Glomerular visceral epithelial cell (primary cell): ENCODE data around the gene MRGPRX3.
"Not testable (repeated sequence)": the region's sequence is repeated elsewhere in the genome, so short reads cannot be mapped to it uniquely, and the experiment has no call there.

Experiments used
- DNase-seq: peaks from one replicate; pipeline ENCODE4 v3.0.0-alpha.2; 2016; ENCODE audit errors: extremely low spot score

MRGPRX3 gene

GRCh38 chr11:18132341-18132740 is at the start of gene MRGPRX3:
TSS of gene MRGPRX3 (plus strand) at chr11:18132571. CDS start at chr11:18137203, 4,632 bp downstream.
- no peak for DNase-seq

GRCh38 chr11:18088366-18088765 is 44.0 kb upstream of the MRGPRX3 start:
- DNase-seq, result no peak

GRCh38 chr11:18088966-18089365 is 43.4 kb upstream of the MRGPRX3 start:
- DNase-seq, result no peak

GRCh38 chr11:18091731-18092130 is 40.6 kb upstream of the MRGPRX3 start:
- no peak for DNase-seq

- DNase-seq, result no peak
Measured at GRCh38 chr11:18093959-18094358, 38.4 kb upstream of the MRGPRX3 start.

GRCh38 chr11:18100926-18101656 is 31.3 kb upstream of the MRGPRX3 start:
- no peak for DNase-seq

- no peak for DNase-seq
Measured at GRCh38 chr11:18105086-18105801, 27.1 kb upstream of the MRGPRX3 start.

- DNase-seq, result peak; percentile 85
Measured at GRCh38 chr11:18105802-18106574, 26.4 kb upstream of the MRGPRX3 start, which contains the start of gene SAAL1. TSS of gene SAAL1 (minus strand) at chr11:18106082. CDS start at chr11:18106041, 41 bp downstream.

- DNase-seq, result no peak
Measured at GRCh38 chr11:18106688-18107087, 25.7 kb upstream of the MRGPRX3 start.

- no peak for DNase-seq
Measured at GRCh38 chr11:18108254-18108653, 24.1 kb upstream of the MRGPRX3 start.

GRCh38 chr11:18111005-18111404 is 21.4 kb upstream of the MRGPRX3 start:
- DNase-seq, result no peak

GRCh38 chr11:18115360-18116127 is 16.8 kb upstream of the MRGPRX3 start:
- peak; percentile 69 for DNase-seq

- not testable (repeated sequence) for DNase-seq
Measured at GRCh38 chr11:18121331-18121828, 11.0 kb upstream of the MRGPRX3 start.

GRCh38 chr11:18131115-18131514 is 1.3 kb upstream of the MRGPRX3 start:
- DNase-seq, result not testable (repeated sequence)

- DNase-seq, result no peak
Measured at GRCh38 chr11:18135308-18135707, 2.9 kb downstream of the MRGPRX3 start.

- DNase-seq, result no peak
Measured at GRCh38 chr11:18137186-18137800, 4.9 kb downstream of the MRGPRX3 start.

GRCh38 chr11:18140145-18140544 is 7.8 kb downstream of the MRGPRX3 start:
- DNase-seq, result no peak

- peak; percentile 14 for DNase-seq
Measured at GRCh38 chr11:18144243-18144642, 11.9 kb downstream of the MRGPRX3 start.

GRCh38 chr11:18145025-18145424 is 12.7 kb downstream of the MRGPRX3 start:
- no peak for DNase-seq

GRCh38 chr11:18145837-18146236 is 13.5 kb downstream of the MRGPRX3 start:
- no peak for DNase-seq

GRCh38 chr11:18151581-18151980 is 19.2 kb downstream of the MRGPRX3 start:
- DNase-seq, result no peak
